RWPE1 (cell line): ENCODE results near the gene CLDN20.

ENCODE experiments used
- CTCF ChIA-PET: fragments of 350-600 bp; sonication (Branson Sonifier 250); formaldehyde crosslinking; extraction: SDS; loops from one replicate; lab custom pipeline; 2021; lab: Yijun Ruan, JAX
- POLR2A ChIA-PET: fragments of 400-600 bp; formaldehyde crosslinking; extraction: SDS; loops from one replicate; lab custom pipeline; 2020; ENCODE audit warnings: antibody characterized with exemption; ENCODE audit not compliant: low non-redundant PET; lab: Yijun Ruan, JAX
- DNase-seq: peaks from one replicate; pipeline ENCODE4 v3.0.0; 2012; ENCODE audit warnings: low spot score
- H3K27ac ChIP-seq: fragments of 450-650 bp; 2 replicates; pipeline ENCODE4 v1.5.1; 2017
- CTCF ChIP-seq: fragments of 450-650 bp; conservative IDR thresholded peaks from 2 replicates; pipeline ENCODE4 v1.5.1; 2017; ENCODE audit warnings: low read depth, mild to moderate bottlenecking

The CLDN20 gene

GRCh38 chr6:155248008-155249001, 15.5 kb upstream of the CLDN20 start:
- ChIA-PET CTCF (interaction anchor here (0.7 to 1.8 kb wide), 8 partner anchors 13 to 320 kb away, joined by 3 to 35 read pairs (median 4); no protein-coding TSS in a partner anchor), POLR2A (no interaction called here)
- peak; percentile 73 for DNase-seq
- peak; percentile 75 for TF ChIP-seq CTCF
- H3K27ac ChIP-seq, result peak overlapping the region; percentile 56

- no peak overlapping the region for H3K27ac ChIP-seq
- TF ChIP-seq CTCF, result no peak
- CTCF ChIA-PET, result interaction anchor here (0.6 to 1.1 kb wide), 3 partner anchors 73 to 362 kb away, joined by 3 to 4 read pairs (median 3); no protein-coding TSS in a partner anchor
- DNase-seq, result no peak
- POLR2A ChIA-PET, result no interaction called here
Observed at GRCh38 chr6:155250701-155251381, 13.0 kb upstream of the CLDN20 start.

- no peak overlapping the region for H3K27ac ChIP-seq
- DNase-seq, result no peak
- ChIA-PET CTCF (interaction anchor here (0.6 to 0.7 kb wide), 3 partner anchors 16 to 62 kb away, joined by 3 read pairs; no protein-coding TSS in a partner anchor), POLR2A (no interaction called here)
- no peak for TF ChIP-seq CTCF
Observed at GRCh38 chr6:155252581-155252980, 11.2 kb upstream of the CLDN20 start.

GRCh38 chr6:155253337-155253736, 10.5 kb upstream of the CLDN20 start:
- DNase-seq, result no peak
- H3K27ac ChIP-seq, result no peak overlapping the region
- CTCF ChIA-PET, result no interaction called here
- POLR2A ChIA-PET, result no interaction called here
- TF ChIP-seq CTCF, result no peak

- CTCF ChIA-PET, result no interaction called here
- TF ChIP-seq CTCF, result no peak
- DNase-seq, result no peak
- H3K27ac ChIP-seq, result no peak overlapping the region
- POLR2A ChIA-PET, result no interaction called here
Observed at GRCh38 chr6:155254139-155254538, 9.7 kb upstream of the CLDN20 start.

- no peak overlapping the region for H3K27ac ChIP-seq
Observed at GRCh38 chr6:155256122-155256795, 7.6 kb upstream of the CLDN20 start.

More at GRCh38 chr6:155256122-155256795, 7.6 kb upstream of the CLDN20 start:
- ChIA-PET POLR2A (no interaction called here), CTCF (no interaction called here)
- no peak for TF ChIP-seq CTCF
- no peak for DNase-seq
